ENCODE data around the gene ZFP57. TPM values are rescaled to one million over a fixed set of nuclear protein-coding genes. Genes with fewer than 3 reads are reported as not detected.

Gene ZFP57
- total RNA-seq, 1 experiment from 2014 or later, result 6.4 TPM

DNA sequence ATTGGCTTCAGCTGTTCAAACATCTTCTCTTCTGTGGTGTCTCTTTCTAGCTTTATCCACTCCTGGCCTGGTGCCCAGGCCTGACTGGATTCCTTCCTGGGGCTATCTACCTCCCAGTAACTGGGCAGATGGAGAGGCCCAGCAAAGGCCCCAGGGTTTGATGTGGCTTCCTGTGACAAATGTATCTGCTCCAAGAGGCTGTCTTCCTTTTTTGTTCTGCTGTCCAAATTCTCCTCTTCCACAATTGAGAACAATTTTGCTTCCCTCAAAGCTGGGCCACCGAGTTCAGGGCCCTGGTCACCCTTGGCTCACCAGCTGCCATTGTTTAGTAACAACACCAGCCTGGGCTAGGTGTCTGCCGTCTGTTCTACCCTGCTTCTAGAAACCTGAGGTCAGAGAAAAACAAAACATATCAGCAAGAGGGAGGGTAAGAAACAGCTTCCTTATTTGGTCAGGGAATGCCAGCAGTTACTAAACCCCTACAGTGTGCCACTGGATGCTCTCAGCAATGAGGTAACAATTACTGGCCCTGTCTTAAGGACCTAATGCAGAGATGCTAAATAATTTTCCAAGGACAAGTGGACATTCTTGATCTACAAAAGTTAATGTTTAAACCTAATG lies 3.9 kb downstream of the ZFP57 start:
- DNase-seq (ENCODE audit: low spot score), result no peak
- ChIA-PET CTCF (interaction anchor here (1.0 to 12.4 kb wide), 6 partner anchors 10 to 74 kb away, joined by 3 to 405 read pairs (median 5); no protein-coding TSS in a partner anchor), POLR2A (interaction anchor here (0.8 to 1.8 kb wide), 2 partner anchors 16 to 27 kb away, joined by 6 to 16 read pairs; no protein-coding TSS in a partner anchor)
- 0 out of 2 replicates have a peak, but pooled peaks cover 3% of the 10 kb centered on the region for H3K36me3 Mint-ChIP-seq
- H3K27ac Mint-ChIP-seq, result peak overlapping the region; percentile 95
- H3K27me3 Mint-ChIP-seq (ENCODE audit: low read depth), result peaks cover 15% of the 10 kb centered on the region
- no peak overlapping the region for H3K4me3 Mint-ChIP-seq
- H3K9me3 Mint-ChIP-seq, result no peaks in the 10 kb centered on the region
- H3K4me1 Mint-ChIP-seq, result peaks cover 48% of the 10 kb centered on the region
- peak; percentile 91 for TF ChIP-seq ZNF317 (CRISPR knock-in tag; IDR thresholded peaks at IDR 0.05; ENCODE audit: borderline replicate concordance, low read depth)
- TF ChIP-seq, protein P1, sequence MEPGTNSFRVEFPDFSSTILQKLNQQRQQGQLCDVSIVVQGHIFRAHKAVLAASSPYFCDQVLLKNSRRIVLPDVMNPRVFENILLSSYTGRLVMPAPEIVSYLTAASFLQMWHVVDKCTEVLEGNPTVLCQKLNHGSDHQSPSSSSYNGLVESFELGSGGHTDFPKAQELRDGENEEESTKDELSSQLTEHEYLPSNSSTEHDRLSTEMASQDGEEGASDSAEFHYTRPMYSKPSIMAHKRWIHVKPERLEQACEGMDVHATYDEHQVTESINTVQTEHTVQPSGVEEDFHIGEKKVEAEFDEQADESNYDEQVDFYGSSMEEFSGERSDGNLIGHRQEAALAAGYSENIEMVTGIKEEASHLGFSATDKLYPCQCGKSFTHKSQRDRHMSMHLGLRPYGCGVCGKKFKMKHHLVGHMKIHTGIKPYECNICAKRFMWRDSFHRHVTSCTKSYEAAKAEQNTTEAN (CRISPR knock-in tag; IDR thresholded peaks at IDR 0.05), result no peak
- TF ChIP-seq, protein P2, sequence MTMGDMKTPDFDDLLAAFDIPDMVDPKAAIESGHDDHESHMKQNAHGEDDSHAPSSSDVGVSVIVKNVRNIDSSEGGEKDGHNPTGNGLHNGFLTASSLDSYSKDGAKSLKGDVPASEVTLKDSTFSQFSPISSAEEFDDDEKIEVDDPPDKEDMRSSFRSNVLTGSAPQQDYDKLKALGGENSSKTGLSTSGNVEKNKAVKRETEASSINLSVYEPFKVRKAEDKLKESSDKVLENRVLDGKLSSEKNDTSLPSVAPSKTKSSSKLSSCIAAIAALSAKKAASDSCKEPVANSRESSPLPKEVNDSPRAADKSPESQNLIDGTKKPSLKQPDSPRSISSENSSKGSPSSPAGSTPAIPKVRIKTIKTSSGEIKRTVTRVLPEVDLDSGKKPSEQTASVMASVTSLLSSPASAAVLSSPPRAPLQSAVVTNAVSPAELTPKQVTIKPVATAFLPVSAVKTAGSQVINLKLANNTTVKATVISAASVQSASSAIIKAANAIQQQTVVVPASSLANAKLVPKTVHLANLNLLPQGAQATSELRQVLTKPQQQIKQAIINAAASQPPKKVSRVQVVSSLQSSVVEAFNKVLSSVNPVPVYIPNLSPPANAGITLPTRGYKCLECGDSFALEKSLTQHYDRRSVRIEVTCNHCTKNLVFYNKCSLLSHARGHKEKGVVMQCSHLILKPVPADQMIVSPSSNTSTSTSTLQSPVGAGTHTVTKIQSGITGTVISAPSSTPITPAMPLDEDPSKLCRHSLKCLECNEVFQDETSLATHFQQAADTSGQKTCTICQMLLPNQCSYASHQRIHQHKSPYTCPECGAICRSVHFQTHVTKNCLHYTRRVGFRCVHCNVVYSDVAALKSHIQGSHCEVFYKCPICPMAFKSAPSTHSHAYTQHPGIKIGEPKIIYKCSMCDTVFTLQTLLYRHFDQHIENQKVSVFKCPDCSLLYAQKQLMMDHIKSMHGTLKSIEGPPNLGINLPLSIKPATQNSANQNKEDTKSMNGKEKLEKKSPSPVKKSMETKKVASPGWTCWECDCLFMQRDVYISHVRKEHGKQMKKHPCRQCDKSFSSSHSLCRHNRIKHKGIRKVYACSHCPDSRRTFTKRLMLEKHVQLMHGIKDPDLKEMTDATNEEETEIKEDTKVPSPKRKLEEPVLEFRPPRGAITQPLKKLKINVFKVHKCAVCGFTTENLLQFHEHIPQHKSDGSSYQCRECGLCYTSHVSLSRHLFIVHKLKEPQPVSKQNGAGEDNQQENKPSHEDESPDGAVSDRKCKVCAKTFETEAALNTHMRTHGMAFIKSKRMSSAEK (CRISPR knock-in tag; IDR thresholded peaks at IDR 0.05; ENCODE audit: borderline replicate concordance), result peak; percentile 66; the same call in 1 of the 2 replicates
- peak; percentile 80 for ATAC-seq

DNA sequence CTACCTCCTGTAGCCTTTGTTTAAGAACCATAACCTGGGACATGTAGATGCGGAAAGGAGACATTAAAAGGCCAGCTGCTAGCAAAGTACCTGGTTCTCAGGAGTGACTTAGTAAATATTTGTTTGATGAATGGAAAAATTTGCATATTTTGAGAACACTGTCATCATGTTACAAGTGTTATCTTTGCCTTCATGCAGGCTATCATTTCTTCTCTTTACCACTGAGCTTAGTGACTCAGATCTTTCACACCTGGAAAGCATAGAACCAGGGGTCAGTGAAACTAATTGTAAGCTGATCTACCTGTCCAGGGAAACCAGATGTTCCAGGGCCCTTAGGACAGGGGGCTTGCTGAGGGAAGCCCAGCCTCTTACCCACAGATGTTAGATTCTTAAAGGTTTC lies 5.4 kb downstream of the ZFP57 start:
- POLR2A ChIA-PET, result interaction anchor here (0.6 to 1.8 kb wide), 3 partner anchors 9 to 26 kb away, joined by 4 to 6 read pairs (median 6); no protein-coding TSS in a partner anchor

More for the DNA sequence above, 5.4 kb downstream of the ZFP57 start:
- H3K9me3 Mint-ChIP-seq, result no peaks in the 10 kb centered on the region
- H3K4me3 Mint-ChIP-seq, result no peak overlapping the region
- H3K27ac Mint-ChIP-seq, result no peak overlapping the region
- ATAC-seq, result no peak
- 0 out of 2 replicates have a peak, but pooled peaks cover 3% of the 10 kb centered on the region for H3K36me3 Mint-ChIP-seq
- peaks cover 25% of the 10 kb centered on the region for H3K27me3 Mint-ChIP-seq (ENCODE audit: low read depth)
- DNase-seq (ENCODE audit: low spot score), result no peak
- TF ChIP-seq NR3C1 (CRISPR knock-in tag; conservative IDR thresholded peaks at IDR 0.05; ENCODE audit: low read depth) (no peak), IRF2 (CRISPR knock-in tag; IDR thresholded peaks at IDR 0.05; ENCODE audit: borderline replicate concordance, low read depth) (no peak), ZNF121 (CRISPR knock-in tag; IDR thresholded peaks at IDR 0.05) (no peak), OVOL2 (CRISPR knock-in tag; IDR thresholded peaks at IDR 0.05; ENCODE audit: borderline replicate concordance) (no peak), TEAD4 (CRISPR knock-in tag; IDR thresholded peaks at IDR 0.05) (no peak), ZBTB21 (CRISPR knock-in tag; IDR thresholded peaks at IDR 0.05; ENCODE audit: borderline replicate concordance) (no peak), ZNF416 (CRISPR knock-in tag; IDR thresholded peaks at IDR 0.05) (no peak), NFE2L1 (CRISPR knock-in tag; IDR thresholded peaks at IDR 0.05) (no peak), ZNF138 (CRISPR knock-in tag; conservative IDR thresholded peaks at IDR 0.05) (no peak)
- TF ChIP-seq, protein P3, sequence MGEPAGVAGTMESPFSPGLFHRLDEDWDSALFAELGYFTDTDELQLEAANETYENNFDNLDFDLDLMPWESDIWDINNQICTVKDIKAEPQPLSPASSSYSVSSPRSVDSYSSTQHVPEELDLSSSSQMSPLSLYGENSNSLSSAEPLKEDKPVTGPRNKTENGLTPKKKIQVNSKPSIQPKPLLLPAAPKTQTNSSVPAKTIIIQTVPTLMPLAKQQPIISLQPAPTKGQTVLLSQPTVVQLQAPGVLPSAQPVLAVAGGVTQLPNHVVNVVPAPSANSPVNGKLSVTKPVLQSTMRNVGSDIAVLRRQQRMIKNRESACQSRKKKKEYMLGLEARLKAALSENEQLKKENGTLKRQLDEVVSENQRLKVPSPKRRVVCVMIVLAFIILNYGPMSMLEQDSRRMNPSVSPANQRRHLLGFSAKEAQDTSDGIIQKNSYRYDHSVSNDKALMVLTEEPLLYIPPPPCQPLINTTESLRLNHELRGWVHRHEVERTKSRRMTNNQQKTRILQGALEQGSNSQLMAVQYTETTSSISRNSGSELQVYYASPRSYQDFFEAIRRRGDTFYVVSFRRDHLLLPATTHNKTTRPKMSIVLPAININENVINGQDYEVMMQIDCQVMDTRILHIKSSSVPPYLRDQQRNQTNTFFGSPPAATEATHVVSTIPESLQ (CRISPR knock-in tag; IDR thresholded peaks at IDR 0.05), result no peak
- TF ChIP-seq, protein P4, sequence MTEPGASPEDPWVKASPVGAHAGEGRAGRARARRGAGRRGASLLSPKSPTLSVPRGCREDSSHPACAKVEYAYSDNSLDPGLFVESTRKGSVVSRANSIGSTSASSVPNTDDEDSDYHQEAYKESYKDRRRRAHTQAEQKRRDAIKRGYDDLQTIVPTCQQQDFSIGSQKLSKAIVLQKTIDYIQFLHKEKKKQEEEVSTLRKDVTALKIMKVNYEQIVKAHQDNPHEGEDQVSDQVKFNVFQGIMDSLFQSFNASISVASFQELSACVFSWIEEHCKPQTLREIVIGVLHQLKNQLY (CRISPR knock-in tag; IDR thresholded peaks at IDR 0.05), result no peak
- TF ChIP-seq, protein P5, sequence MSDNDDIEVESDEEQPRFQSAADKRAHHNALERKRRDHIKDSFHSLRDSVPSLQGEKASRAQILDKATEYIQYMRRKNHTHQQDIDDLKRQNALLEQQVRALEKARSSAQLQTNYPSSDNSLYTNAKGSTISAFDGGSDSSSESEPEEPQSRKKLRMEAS (CRISPR knock-in tag; IDR thresholded peaks at IDR 0.05), result no peak
- TF ChIP-seq, protein P6, sequence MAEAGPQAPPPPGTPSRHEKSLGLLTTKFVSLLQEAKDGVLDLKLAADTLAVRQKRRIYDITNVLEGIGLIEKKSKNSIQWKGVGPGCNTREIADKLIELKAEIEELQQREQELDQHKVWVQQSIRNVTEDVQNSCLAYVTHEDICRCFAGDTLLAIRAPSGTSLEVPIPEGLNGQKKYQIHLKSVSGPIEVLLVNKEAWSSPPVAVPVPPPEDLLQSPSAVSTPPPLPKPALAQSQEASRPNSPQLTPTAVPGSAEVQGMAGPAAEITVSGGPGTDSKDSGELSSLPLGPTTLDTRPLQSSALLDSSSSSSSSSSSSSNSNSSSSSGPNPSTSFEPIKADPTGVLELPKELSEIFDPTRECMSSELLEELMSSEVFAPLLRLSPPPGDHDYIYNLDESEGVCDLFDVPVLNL (CRISPR knock-in tag; IDR thresholded peaks at IDR 0.05; ENCODE audit: borderline replicate concordance, low read depth), result no peak
- CTCF ChIA-PET, result interaction anchor here (1.1 to 12.4 kb wide), 2 partner anchors 21 to 25 kb away, joined by 3 to 405 read pairs; no protein-coding TSS in a partner anchor
- H3K4me1 Mint-ChIP-seq, result peaks cover 53% of the 10 kb centered on the region

Measured in WTC11 (cell line).